ENCODE results near the gene NPPC. TPM values are rescaled to one million over a fixed set of nuclear protein-coding genes. Genes with fewer than 3 reads are reported as not detected.

The NPPC gene
- total and polyA plus RNA-seq, 7 donors = 0.29 to 26.9 (median 0.88) TPM; not detected in 1

GRCh38 chr2:231928481-231928880 is 2.3 kb upstream of the NPPC start:
- intact Hi-C loops (cut with DNase I) = loop anchor here in 1 of 2 donors (5.0 to 10.0 kb wide), 2 partner anchors 214 to 586 kb away; no protein-coding TSS in a partner anchor
- Histone ChIP-seq H3K4me1 (peaks cover 22% of the 10 kb centered on the region), H3K9me3 (no peaks in the 10 kb centered on the region), H3K27ac (no peak overlapping the region), H3K27me3 (ENCODE audit: insufficient read depth in 3 of 3, low read length in 2 of 3) (peaks cover 0 to 67% (median 9%) of the 10 kb centered on the region in 3 donors), H3K4me3 (no peak overlapping the region), H3K36me3 (ENCODE audit: insufficient read depth in 1 of 2, low read depth in 1 of 2) (no peaks in the 10 kb centered on the region)
- no peak for DNase-seq
- WGBS, 3 donors = 82 to 95% (median 82%) methylated on average over 4 to 5 of the region's 5 CpGs
- ATAC-seq = no peak
- TF ChIP-seq CTCF (IDR thresholded peaks at IDR 0.05) = no peak

GRCh38 chr2:231927566-231927890 is 1.3 kb upstream of the NPPC start:
- Histone ChIP-seq H3K27ac (no peak overlapping the region), H3K4me3 (no peak overlapping the region), H3K9me3 (no peaks in the 10 kb centered on the region), H3K4me1 (peaks cover 22% of the 10 kb centered on the region), H3K36me3 (ENCODE audit: insufficient read depth in 1 of 2, low read depth in 1 of 2) (no peaks in the 10 kb centered on the region), H3K27me3 (ENCODE audit: insufficient read depth in 3 of 3, low read length in 2 of 3) (peaks cover 0 to 76% (median 12%) of the 10 kb centered on the region in 3 donors)
- WGBS, 3 donors = 58 to 67% (median 58%) methylated on average over 10 of the region's 10 CpGs
- no peak for ATAC-seq
- TF ChIP-seq CTCF (IDR thresholded peaks at IDR 0.05) = no peak
- no peak for DNase-seq
- intact Hi-C loops (cut with DNase I) = loop anchor here in 1 of 2 donors (2.0 to 10.0 kb wide), 3 partner anchors 215 to 587 kb away; no protein-coding TSS in a partner anchor

GRCh38 chr2:231926761-231927565 is 767 bp upstream of the NPPC start:
- peaks cover 22% of the 10 kb centered on the region for H3K4me1 ChIP-seq
- peak overlapping the region; percentile 63 for H3K4me3 ChIP-seq
- 5 to 8% (median 7%) methylated on average over 51 of the region's 51 CpGs for WGBS, 3 donors
- no peak overlapping the region for H3K27ac ChIP-seq
- H3K27me3 ChIP-seq (ENCODE audit: insufficient read depth in 3 of 3, low read length in 2 of 3) = peaks cover 0 to 78% (median 12%) of the 10 kb centered on the region in 3 donors
- no peak for TF ChIP-seq CTCF (IDR thresholded peaks at IDR 0.05)
- no peak for DNase-seq
- H3K36me3 ChIP-seq (ENCODE audit: insufficient read depth in 1 of 2, low read depth in 1 of 2) = no peaks in the 10 kb centered on the region
- ATAC-seq = no peak
- no peaks in the 10 kb centered on the region for H3K9me3 ChIP-seq
- intact Hi-C loops (cut with DNase I) = loop anchor here in 1 of 2 donors (2.0 to 10.0 kb wide), 3 partner anchors 215 to 588 kb away; no protein-coding TSS in a partner anchor

GRCh38 chr2:231925303-231926179 is 655 bp downstream of the NPPC start:
- peak; percentile 92 to 98 (median 95) for ATAC-seq
- WGBS, 3 donors = 1% methylated on average over 77 to 96 of the region's 96 CpGs
- peak; percentile 86 to 93 for DNase-seq
- Histone ChIP-seq H3K27ac (no peak overlapping the region), H3K4me1 (peaks cover 22% of the 10 kb centered on the region), H3K9me3 (no peaks in the 10 kb centered on the region), H3K27me3 (ENCODE audit: insufficient read depth in 3 of 3, low read length in 2 of 3) (peaks cover 0 to 84% (median 13%) of the 10 kb centered on the region in 3 donors), H3K36me3 (ENCODE audit: insufficient read depth in 1 of 2, low read depth in 1 of 2) (no peaks in the 10 kb centered on the region), H3K4me3 (peak overlapping the region; percentile 63)
- peak; percentile 94 for TF ChIP-seq CTCF (IDR thresholded peaks at IDR 0.05)
- intact Hi-C loops (cut with DNase I) = loop anchor here (1.0 to 10.0 kb wide), 6 partner anchors 213 to 589 kb away; no protein-coding TSS in a partner anchor

All from psoas muscle (tissue), 8 donors.